Naive thymus-derived CD4-positive, alpha-beta T cell (primary cell): ENCODE data around the gene DOCK3. TPM values are rescaled to one million over a fixed set of nuclear protein-coding genes. Genes with fewer than 3 reads are reported as not detected.
"Not testable (repeated sequence)": the region's sequence is repeated elsewhere in the genome, so short reads cannot be mapped to it uniquely, and the experiment has no call there.

ENCODE experiments used
- ATAC-seq: fragments of 150-1000 bp; cut with Tn5 transposase; 2 replicates; pipeline ENCODE4 v1.10.0; 2021; ENCODE audit warnings: mild to moderate bottlenecking, moderate library complexity
- CTCF ChIA-PET: fragments of 350-600 bp; sonication (Branson Sonifier 250); formaldehyde crosslinking; loops from one replicate; lab custom pipeline; 2021; ENCODE audit warnings: antibody characterized with exemption; lab: Charles Lee
- POLR2A ChIA-PET: fragments of 350-600 bp; sonication (Branson Sonifier 250); formaldehyde crosslinking; loops from one replicate; lab custom pipeline; 2021; ENCODE audit warnings: antibody characterized with exemption, inconsistent platforms; lab: Charles Lee
- DNase-seq, 9 donors: peaks; one replicate each; pipeline versions ENCODE4 v3.0.0 to v3.0.0-alpha.2; 2020 to 2022; ENCODE audit warnings: mixed read lengths in 1 of 9
- H3K27ac ChIP-seq: one replicate; pipeline ENCODE4 v1.7.0; 2013; ENCODE audit warnings: mild to moderate bottlenecking, low read depth, low read length, moderate library complexity
- H3K27me3 ChIP-seq, 2 donors: one replicate each; pipeline ENCODE4 v1.7.0; 2013; ENCODE audit warnings: low read length in 2 of 2, mild to moderate bottlenecking in 2 of 2, moderate library complexity in 2 of 2; ENCODE audit not compliant: control insufficient read depth in 2 of 2, insufficient read depth in 2 of 2
- H3K36me3 ChIP-seq, 3 experiments: 1 replicate in 2 of 3; 2 replicates in 1 of 3; pipeline ENCODE4 v1.7.0; 2013; ENCODE audit warnings: low read length in 3 of 3, mild to moderate bottlenecking in 3 of 3, moderate library complexity in 1 of 3; ENCODE audit not compliant: insufficient read depth in 3 of 3, control insufficient read depth in 2 of 3
- H3K4me1 ChIP-seq, 2 donors: one replicate each; pipeline ENCODE4 v1.7.0; 2013; ENCODE audit warnings: low read length in 2 of 2, mild to moderate bottlenecking in 2 of 2, moderate library complexity in 1 of 2; ENCODE audit not compliant: control insufficient read depth in 2 of 2, insufficient read depth in 2 of 2
- H3K4me3 ChIP-seq: 2 replicates; pipeline ENCODE4 v1.7.0; 2013; ENCODE audit warnings: mild to moderate bottlenecking, low read length
- H3K9me3 ChIP-seq, 3 experiments: 1 replicate in 2 of 3; 2 replicates in 1 of 3; pipeline ENCODE4 v1.7.0; 2013; ENCODE audit warnings: low read length in 3 of 3; ENCODE audit not compliant: control insufficient read depth in 2 of 3
- H3K27ac Mint-ChIP-seq, 9 donors: one replicate each; pipeline ENCODE4 v1.8.0; 2020 to 2022; ENCODE audit warnings: mixed read lengths in 9 of 9, mild to moderate bottlenecking in 8 of 9, moderate library complexity in 5 of 9, inconsistent platforms in 2 of 9
- H3K27me3 Mint-ChIP-seq, 5 donors: one replicate each; pipeline ENCODE4 v1.8.0; 2021 to 2022; ENCODE audit warnings: mixed read lengths in 5 of 5, mild to moderate bottlenecking in 1 of 5
- H3K36me3 Mint-ChIP-seq, 5 donors: one replicate each; pipeline ENCODE4 v1.8.0; 2020 to 2022; ENCODE audit warnings: mixed read lengths in 5 of 5, mild to moderate bottlenecking in 3 of 5, inconsistent platforms in 1 of 5
- H3K4me1 Mint-ChIP-seq, 7 donors: one replicate each; pipeline ENCODE4 v1.8.0; 2020 to 2022; ENCODE audit warnings: mixed read lengths in 7 of 7, mild to moderate bottlenecking in 3 of 7, inconsistent platforms in 1 of 7
- H3K4me3 Mint-ChIP-seq, 10 donors: one replicate each; pipeline ENCODE4 v1.8.0; 2020 to 2022; ENCODE audit warnings: mild to moderate bottlenecking in 10 of 10, mixed read lengths in 10 of 10, moderate library complexity in 6 of 10, inconsistent platforms in 2 of 10
- H3K9me3 Mint-ChIP-seq, 11 donors: one replicate each; pipeline ENCODE4 v1.8.0; 2020 to 2022; ENCODE audit warnings: mixed read lengths in 11 of 11, mild to moderate bottlenecking in 4 of 11, inconsistent platforms in 1 of 11, moderate library complexity in 1 of 11
- intact Hi-C, 2 donors: fragments of 100-400 bp; cut with micrococcal nuclease; formaldehyde crosslinking; loops; one replicate each; pipeline ENCODE4 v1.15.1; 2023
- polyA plus RNA-seq, 2 donors: library from polyadenylated mRNA; unstranded; fragments of 300-500 nt; fragmentation: Illumina TruSeq; gene quantifications; one replicate each; pipeline ENCODE4 v1.2.3, GENCODE V29; 2021
- total RNA-seq, 6 experiments: library from RNA in 5 of 6; stranded (reverse) in 5 of 6; gene quantifications; 1 replicate in 5 of 6; 2 replicates in 1 of 6; pipeline ENCODE4 v1.2.3 and lab custom pipeline; 2021 to 2026

Gene DOCK3
- total and polyA plus RNA-seq, 7 experiments from 2014 or later, result 0.19 to 2.9 (median 1.5) TPM

DNA sequence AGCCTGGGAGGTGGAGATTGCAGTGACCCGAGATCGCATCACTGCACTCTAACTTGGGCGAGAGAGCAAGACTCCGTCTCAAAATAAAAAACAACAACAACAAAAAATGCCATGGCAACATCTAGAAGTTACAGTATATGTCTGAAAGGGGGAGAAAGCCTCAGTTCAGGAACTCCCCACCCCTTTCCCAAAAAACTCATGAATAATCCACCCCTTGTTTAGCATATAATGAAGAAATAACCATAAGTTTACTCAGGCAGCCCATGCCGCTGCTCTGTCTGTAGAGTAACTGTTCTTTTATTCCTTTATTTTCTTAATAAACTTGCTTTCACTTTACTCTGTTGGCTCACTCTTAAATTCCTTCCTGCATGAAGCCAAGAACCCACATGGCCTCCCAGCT is 145.2 kb downstream of the DOCK3 start:
- intact Hi-C loops, result no loop called here
- Histone ChIP-seq H3K4me3 (no peak overlapping the region), H3K9me3 (no peaks in the 10 kb centered on the region), H3K27me3 (no peaks in the 10 kb centered on the region), H3K27ac (no peak overlapping the region), H3K36me3 (no peaks in the 10 kb centered on the region), H3K4me1 (no peaks in the 10 kb centered on the region)
- ChIA-PET POLR2A (no interaction called here), CTCF (no interaction called here)
- H3K4me3 Mint-ChIP-seq, result no peak overlapping the region
- DNase-seq (no peak), ATAC-seq (no peak)
- no peak overlapping the region for H3K27ac Mint-ChIP-seq
- H3K27me3 Mint-ChIP-seq, result no peaks in the 10 kb centered on the region
- peaks cover 0 to 4% (median 0%) of the 10 kb centered on the region in 11 donors for H3K9me3 Mint-ChIP-seq
- no peaks in the 10 kb centered on the region for H3K4me1 Mint-ChIP-seq
- no peaks in the 10 kb centered on the region for H3K36me3 Mint-ChIP-seq

DNA sequence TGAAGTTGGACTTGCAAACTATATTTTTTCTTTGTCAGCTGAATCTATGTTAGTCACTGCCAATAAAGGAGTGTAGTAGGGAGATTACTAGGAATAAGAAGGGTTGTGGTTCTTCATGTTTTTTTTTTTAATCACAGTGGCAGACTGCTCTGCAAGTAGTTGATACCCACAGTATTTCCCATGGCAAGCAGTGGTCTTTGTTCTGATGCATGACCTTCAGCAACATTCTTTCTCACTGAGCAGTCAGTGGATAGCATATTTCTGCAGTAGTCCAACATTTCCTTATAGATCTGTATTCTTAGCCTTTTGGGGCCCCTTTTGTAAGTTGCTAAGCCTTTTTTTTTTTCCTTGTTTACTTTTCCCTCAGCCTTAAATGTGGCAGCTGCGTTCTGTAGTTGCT is 151.1 kb downstream of the DOCK3 start:
- DNase-seq (no peak), ATAC-seq (no peak)
- Histone ChIP-seq H3K4me1 (no peaks in the 10 kb centered on the region), H3K9me3 (no peaks in the 10 kb centered on the region), H3K36me3 (no peaks in the 10 kb centered on the region), H3K4me3 (no peak overlapping the region), H3K27ac (no peak overlapping the region), H3K27me3 (no peaks in the 10 kb centered on the region)
- Mint-ChIP-seq H3K9me3 (peaks cover 0 to 4% (median 0%) of the 10 kb centered on the region in 11 donors), H3K4me3 (no peak overlapping the region), H3K27me3 (peaks cover 0 to 2% (median 0%) of the 10 kb centered on the region in 5 donors), H3K4me1 (peaks cover 0 to 12% (median 0%) of the 10 kb centered on the region in 7 donors), H3K27ac (no peak overlapping the region), H3K36me3 (no peaks in the 10 kb centered on the region)
- intact Hi-C loops, result no loop called here
- POLR2A ChIA-PET, result no interaction called here
- CTCF ChIA-PET, result no interaction called here

DNA sequence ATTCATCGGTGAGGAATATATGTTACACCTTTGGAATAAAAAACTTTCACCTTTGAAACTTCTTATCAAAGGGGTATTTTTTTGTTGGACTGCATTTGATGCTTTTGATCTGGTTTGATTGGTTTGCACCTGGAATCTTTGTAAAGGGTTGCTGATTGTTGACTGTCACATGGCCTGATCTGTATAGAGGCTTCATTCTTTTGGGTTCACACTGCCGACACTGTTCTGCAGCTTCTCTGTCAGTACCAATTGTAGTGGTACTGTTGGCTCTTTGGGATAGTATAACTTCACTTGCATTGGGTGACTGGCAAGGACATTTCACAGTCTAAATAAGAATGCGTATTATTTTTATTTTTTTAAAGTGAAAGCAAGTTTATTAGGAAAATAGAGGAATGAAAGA is 155.7 kb downstream of the DOCK3 start:
- CTCF ChIA-PET, result no interaction called here

DNA sequence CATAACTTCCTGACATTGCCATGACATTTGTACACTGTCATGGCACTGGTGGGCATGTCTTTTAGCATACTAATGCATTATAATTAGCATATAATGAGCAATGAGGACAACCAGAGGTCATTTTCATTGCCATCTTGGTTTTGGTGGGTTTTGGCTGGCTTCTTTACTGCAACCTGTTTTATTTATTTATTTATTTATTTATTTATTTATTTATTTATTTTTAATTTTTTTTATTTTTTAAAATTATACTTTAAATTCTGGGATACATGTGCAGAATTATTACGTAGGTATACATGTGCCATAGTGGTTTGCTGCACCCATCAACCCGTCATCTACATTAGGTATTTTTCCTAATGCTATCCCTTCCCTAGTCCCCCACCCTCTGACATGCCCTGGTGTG is 156.3 kb downstream of the DOCK3 start:
- Mint-ChIP-seq H3K27me3 (peaks cover 0 to 14% (median 7%) of the 10 kb centered on the region in 5 donors), H3K4me1 (peaks cover 0 to 12% (median 0%) of the 10 kb centered on the region in 7 donors), H3K9me3 (peaks cover 0 to 20% (median 6%) of the 10 kb centered on the region in 11 donors)
- H3K4me3 Mint-ChIP-seq, H3K27me3 ChIP-seq, H3K4me1 ChIP-seq, DNase-seq, CTCF ChIA-PET, intact Hi-C loops, ATAC-seq, H3K36me3 ChIP-seq, H3K4me3 ChIP-seq, H3K9me3 ChIP-seq, H3K36me3 Mint-ChIP-seq, H3K27ac ChIP-seq, POLR2A ChIA-PET, H3K27ac Mint-ChIP-seq: not testable (repeated sequence)

More for the DNA sequence above, 155.7 kb downstream of the DOCK3 start:
- H3K36me3 Mint-ChIP-seq, result peaks cover 0 to 4% (median 0%) of the 10 kb centered on the region in 5 donors
- intact Hi-C loops, result no loop called here
- POLR2A ChIA-PET, result no interaction called here
- no peaks in the 10 kb centered on the region for H3K27me3 ChIP-seq
- H3K4me3 ChIP-seq, result no peak overlapping the region
- peaks cover 0 to 20% (median 6%) of the 10 kb centered on the region in 11 donors for H3K9me3 Mint-ChIP-seq
- DNase-seq, result no peak
- H3K9me3 ChIP-seq, result no peaks in the 10 kb centered on the region
- no peak overlapping the region for H3K27ac ChIP-seq
- H3K27ac Mint-ChIP-seq, result no peak overlapping the region
- H3K4me1 Mint-ChIP-seq, result peaks cover 0 to 12% (median 0%) of the 10 kb centered on the region in 7 donors
- peaks cover 0 to 14% (median 7%) of the 10 kb centered on the region in 5 donors for H3K27me3 Mint-ChIP-seq
- H3K36me3 ChIP-seq, result no peaks in the 10 kb centered on the region
- H3K4me1 ChIP-seq, result no peaks in the 10 kb centered on the region
- no peak for ATAC-seq
- H3K4me3 Mint-ChIP-seq, result no peak overlapping the region

DNA sequence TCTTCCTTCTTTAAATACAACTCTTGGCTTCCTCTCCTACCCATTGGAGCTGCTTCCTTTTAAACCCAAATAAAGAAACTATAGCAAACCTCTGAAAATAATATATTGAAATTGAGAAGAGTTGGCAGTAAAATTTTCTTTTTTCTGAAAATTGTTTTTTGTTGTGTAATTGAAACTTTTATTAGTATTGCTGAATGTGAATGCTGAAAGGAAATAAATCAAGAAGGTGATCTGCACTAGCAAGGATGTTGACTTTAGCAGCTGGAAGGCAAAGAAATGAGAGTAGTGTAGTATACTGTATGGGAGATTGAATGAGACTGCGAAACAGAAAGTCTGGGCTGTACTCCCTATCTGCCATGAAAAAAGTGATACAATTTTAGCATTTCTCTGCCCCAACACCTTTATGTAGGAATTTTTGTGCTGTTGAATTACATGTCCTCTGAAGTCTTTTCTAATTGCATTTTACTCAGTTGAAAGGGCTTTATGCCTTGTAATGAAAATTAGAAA is 166.3 kb downstream of the DOCK3 start:
- Histone ChIP-seq H3K4me3 (no peak overlapping the region), H3K27ac (no peak overlapping the region), H3K4me1 (no peaks in the 10 kb centered on the region), H3K27me3 (peaks cover 0 to 4% of the 10 kb centered on the region in 2 donors), H3K9me3 (no peaks in the 10 kb centered on the region), H3K36me3 (no peaks in the 10 kb centered on the region)
- no peak for ATAC-seq
- no peaks in the 10 kb centered on the region for H3K4me1 Mint-ChIP-seq
- no peak overlapping the region for H3K27ac Mint-ChIP-seq
- ChIA-PET CTCF (no interaction called here), POLR2A (no interaction called here)
- no peak overlapping the region for H3K4me3 Mint-ChIP-seq
- peaks cover 0 to 2% (median 0%) of the 10 kb centered on the region in 11 donors for H3K9me3 Mint-ChIP-seq
- intact Hi-C loops, result no loop called here
- peaks cover 0 to 23% (median 11%) of the 10 kb centered on the region in 5 donors for H3K27me3 Mint-ChIP-seq
- no peaks in the 10 kb centered on the region for H3K36me3 Mint-ChIP-seq
- DNase-seq, result no peak

DNA sequence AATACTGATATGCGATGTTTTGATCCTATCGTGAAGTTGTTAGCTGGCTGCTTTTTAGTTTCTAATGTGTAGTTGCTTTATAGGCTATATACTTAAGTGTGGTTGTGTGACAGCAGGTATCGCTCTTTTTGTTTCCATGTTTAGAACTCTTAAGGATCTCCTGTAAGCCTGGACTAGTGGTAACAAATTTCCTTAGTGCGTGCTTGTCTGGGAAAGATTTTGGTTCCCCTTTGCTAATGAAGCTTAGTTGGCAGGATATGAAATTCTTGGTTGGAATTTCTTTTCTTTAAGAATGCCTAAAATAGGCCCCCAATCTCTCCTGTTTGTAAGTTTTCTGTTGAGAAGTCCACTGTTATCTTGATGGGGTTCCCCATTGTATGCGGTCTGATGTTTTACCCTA is 173.6 kb downstream of the DOCK3 start:
- Histone ChIP-seq H3K27me3 (peaks cover 0 to 5% of the 10 kb centered on the region in 2 donors), H3K4me3 (no peak overlapping the region), H3K9me3 (peaks cover 0 to 11% (median 4%) of the 10 kb centered on the region in 3 experiments), H3K27ac (no peak overlapping the region), H3K36me3 (no peaks in the 10 kb centered on the region), H3K4me1 (no peaks in the 10 kb centered on the region)
- intact Hi-C loops, result no loop called here
- ATAC-seq (no peak), DNase-seq (no peak)
- H3K36me3 Mint-ChIP-seq, result peaks cover 0 to 14% (median 4%) of the 10 kb centered on the region in 5 donors
- peaks cover 0 to 27% (median 6%) of the 10 kb centered on the region in 5 donors for H3K27me3 Mint-ChIP-seq
- no peak overlapping the region for H3K4me3 Mint-ChIP-seq
- CTCF ChIA-PET, result no interaction called here
- H3K27ac Mint-ChIP-seq, result no peak overlapping the region
- POLR2A ChIA-PET, result no interaction called here
- peaks cover 5 to 25% (median 11%) of the 10 kb centered on the region in 11 donors for H3K9me3 Mint-ChIP-seq
- no peaks in the 10 kb centered on the region for H3K4me1 Mint-ChIP-seq
